Medulla oblongata (tissue), 1 donor: Measurements from ENCODE around the gene LSAMP.
"Not testable (repeated sequence)": the region's sequence is repeated elsewhere in the genome, so short reads cannot be mapped to it uniquely, and the experiment has no call there.

Source experiments
- DNase-seq: peaks from one replicate; pipeline ENCODE4 v3.0.0-alpha.2; 2015; ENCODE audit errors: extremely low spot score

Gene LSAMP

GRCh38 chr3:115752978-115753377 is 692.3 kb downstream of the LSAMP start:
- DNase-seq: not testable (repeated sequence)
